Hematopoietic multipotent progenitor cell treated with erythropoietin and hydrocortisone succinate and interleukin-3 and kit ligand, for 15 days (in vitro differentiated cells): ENCODE measurements around the gene CARMIL3.

ENCODE experiments used
- DNase-seq: peaks from one replicate; pipeline ENCODE4 v3.0.0-alpha.2; 2015; ENCODE audit warnings: low spot score

CARMIL3 gene

GRCh38 chr14:24079491-24080141 lies 27.8 kb downstream of the CARMIL3 start:
- DNase-seq = no peak

DNA sequence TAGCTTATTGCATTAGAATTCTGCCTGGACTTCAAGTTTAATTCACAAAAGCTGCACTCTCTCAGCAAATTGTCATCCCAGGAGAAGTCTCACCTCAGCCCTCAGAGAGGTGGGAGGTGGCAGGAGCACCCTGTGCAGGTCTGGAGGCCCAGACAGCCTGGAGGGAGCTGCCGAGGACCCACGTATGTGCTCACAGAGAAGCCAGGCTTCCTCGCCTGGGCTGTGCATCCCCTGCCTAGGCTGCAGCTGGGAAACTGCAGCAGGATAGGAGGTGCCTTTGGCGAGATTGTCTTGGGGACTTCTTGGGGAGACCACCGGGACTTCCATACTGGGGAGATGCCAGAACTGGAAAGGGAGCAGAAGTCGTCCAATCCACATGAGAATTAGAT lies 28.3 kb downstream of the CARMIL3 start:
- DNase-seq = no peak

- peak; percentile 42 for DNase-seq
Measured at GRCh38 chr14:24080888-24081738, 29.3 kb downstream of the CARMIL3 start.

- DNase-seq = no peak
Measured at GRCh38 chr14:24081739-24082211, 30.0 kb downstream of the CARMIL3 start.

DNA sequence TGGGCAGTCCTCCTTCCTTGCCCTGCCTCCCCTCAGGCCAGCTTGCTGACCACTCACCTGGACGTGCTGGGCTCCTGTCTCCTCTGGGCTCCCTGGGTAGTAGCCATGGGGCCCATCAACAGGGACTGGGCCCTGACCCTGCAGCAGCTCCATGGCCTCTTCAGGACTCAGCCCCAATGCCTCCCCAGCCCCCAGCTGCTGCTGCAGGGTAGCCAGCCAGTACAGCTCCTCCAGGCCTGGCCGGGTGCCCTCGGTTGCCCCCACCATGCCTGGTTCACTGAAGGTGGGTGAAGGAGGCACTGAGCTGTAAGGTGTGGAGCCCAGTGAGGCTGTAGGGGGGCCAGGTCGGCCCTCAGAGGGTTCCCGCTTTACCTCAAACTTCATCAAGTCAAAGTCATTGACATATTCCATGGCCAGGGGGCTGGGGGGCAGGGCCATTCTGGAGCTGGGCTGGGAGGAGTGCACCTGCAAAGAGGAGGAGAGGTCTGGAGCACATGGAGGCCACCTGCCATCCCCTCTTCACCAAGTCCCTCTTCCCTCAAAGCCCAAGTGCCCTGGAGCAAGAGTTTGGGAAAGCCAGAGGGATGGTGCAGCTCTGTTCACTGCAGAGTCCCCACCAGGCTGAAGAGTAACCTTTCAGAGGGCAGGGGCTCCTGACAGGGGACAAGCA lies 30.7 kb downstream of the CARMIL3 start:
- no peak for DNase-seq

DNA sequence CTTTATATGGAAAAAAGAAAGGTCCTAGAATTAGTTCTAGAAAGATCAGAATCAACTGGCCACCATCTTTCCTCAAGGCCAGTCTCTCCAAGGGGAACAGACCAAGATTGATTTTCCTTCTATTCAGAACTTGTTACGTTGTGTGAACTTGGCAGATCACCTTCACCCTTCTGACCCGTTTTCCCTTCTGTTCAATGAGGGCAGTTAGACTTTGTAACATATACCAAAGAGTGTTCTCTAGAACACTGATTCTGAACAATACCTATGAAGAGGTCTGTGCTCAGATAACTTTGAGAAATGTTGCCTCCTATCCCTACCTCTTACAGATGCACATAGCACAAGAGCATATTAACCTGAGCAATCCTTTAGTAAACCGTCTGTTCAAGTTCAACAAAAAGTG lies 31.7 kb downstream of the CARMIL3 start:
- no peak for DNase-seq

GRCh38 chr14:24084440-24084839 lies 32.6 kb downstream of the CARMIL3 start:
- no peak for DNase-seq

DNA sequence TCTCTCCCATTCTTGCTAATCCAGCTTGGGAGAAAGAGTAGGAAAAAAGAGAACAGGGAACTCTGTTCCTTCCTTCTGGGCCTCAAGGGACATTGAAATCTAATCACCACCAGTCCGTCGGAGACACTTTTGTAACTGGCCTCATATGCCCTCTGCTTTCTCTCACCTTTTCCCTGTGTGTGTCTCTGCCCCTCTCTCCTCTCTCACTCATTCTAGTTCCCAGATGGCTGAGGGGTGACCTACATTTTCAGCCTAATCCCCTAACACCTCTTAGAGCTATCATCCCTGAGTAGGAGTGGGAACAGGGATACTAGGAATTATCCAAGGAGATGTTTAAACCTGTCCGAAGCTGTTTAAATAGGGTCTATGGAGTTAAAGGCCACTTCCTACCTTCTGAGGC lies 33.4 kb downstream of the CARMIL3 start:
- DNase-seq = no peak

DNA sequence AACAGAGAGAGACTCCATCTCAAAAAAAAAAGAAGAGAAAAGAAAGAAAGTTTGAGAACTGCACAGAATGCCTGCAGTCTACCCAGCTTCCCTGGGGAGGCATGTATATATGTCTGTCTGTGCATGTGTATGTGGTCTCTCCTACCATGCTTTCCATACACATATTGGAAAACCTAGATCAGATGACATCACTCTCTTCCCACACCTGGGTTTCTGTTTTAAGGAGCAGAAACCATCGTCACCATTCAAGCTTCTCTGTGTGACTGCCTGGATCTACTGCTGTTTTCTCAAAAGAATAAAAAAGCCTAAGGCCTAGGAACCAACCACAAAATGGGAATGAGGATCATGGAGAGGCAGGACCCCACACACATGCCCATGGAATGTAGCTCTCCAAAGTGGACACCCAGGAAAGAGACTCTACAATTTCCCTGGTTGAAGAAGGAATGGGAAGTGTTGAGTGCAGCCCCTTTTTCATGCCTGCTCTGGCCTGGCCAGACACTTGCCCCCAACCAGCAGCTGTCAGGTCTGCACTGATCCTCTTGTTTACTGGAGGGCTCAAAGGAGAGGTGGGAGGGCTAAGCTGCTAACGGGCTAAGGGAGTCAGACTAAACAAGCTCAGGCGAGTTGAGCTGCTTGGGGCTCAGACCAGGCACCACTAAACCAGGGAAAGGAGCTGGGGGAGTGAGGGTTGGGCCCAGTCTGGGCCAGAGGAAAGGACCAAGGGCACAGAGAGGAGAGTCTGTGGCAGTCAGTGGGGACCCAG lies 34.6 kb downstream of the CARMIL3 start:
- no peak for DNase-seq

GRCh38 chr14:24087004-24087403 lies 35.2 kb downstream of the CARMIL3 start:
- no peak for DNase-seq

- no peak for DNase-seq
Measured at GRCh38 chr14:24088095-24088494, 36.3 kb downstream of the CARMIL3 start.

DNA sequence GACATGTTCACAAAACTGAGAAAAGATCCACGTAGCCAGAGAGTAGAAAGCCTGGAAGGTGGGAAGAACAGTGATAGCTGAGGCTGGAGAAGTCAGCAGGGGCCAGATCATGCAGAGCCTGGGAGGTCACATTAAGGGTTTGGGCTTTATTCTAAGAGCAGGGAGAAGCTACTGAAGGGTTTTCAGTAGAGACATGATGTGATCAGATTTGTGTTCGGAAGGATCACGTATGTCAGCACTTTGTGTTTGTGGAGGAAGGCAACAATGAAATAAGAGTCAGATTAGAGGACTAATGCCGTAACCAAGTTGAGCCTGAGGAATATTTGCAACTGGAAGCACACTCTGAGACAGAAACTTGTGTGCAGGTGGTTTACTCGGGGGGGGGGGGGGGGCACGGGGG lies 38.1 kb downstream of the CARMIL3 start:
- DNase-seq = no peak

DNA sequence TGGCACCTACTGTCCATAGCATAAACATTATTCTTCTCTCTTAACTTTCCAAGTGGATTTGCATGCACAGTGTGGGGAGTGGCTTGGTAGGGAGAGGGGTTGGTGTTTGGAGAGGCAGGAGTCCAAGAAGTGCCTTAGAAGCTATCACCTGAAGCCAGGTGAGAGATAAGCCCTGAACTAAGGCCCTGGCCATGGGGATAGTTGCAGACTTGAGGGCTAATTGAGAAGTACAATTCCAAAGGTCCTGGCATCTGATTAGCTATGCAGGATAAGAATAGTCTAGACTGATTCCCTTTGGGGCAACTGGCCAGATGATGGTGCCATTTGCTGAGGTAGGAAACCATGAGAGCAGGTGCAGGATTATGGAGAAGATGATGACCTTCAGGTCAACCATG lies 40.3 kb downstream of the CARMIL3 start:
- DNase-seq = no peak

GRCh38 chr14:24092505-24093206 lies 40.8 kb downstream of the CARMIL3 start:
- DNase-seq = no peak

DNA sequence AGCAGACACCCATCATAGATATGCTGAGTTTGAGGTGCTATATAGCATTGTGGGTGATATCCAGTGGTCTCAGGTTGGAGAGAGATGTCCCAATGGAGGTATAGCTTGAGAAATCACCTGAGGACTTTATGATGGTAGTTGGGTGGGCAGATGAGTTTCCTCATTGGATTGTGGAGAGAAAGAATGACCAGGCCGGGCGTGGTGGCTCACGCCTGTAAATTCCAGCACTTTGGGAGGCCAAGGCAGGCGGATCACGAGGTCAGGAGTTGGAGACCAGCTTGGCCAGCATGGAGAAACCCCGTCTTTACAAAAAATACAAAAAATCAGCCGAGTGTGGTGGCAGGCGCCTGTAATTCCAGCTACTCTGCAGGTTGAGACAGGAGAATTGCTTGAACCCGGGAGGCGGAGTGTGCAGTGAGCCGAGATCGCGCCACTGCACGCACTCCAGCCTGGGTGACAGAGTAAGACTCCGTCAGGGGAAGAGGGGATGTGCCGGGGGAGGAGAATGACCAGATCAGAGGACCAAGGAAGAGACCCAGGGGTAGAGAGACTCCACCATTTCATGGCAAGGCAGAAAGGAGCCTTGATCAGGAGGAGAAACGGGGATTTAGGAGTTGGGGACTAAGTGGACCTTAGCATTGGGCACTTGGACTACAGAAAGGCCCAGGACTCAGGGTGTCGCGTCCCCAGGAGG lies 41.5 kb downstream of the CARMIL3 start:
- no peak for DNase-seq

- peak; percentile 89 for DNase-seq
Measured at GRCh38 chr14:24093901-24094840, 42.4 kb downstream of the CARMIL3 start, which contains the start of gene PCK2. TSS of gene PCK2 (plus strand) at chr14:24094311. CDS start at chr14:24094406, 95 bp downstream.

GRCh38 chr14:24094841-24095270 lies 43.0 kb downstream of the CARMIL3 start:
- DNase-seq = peak; percentile 30

GRCh38 chr14:24095271-24096068 lies 43.7 kb downstream of the CARMIL3 start:
- DNase-seq = peak; percentile 87
